Right ventricle myocardium inferior (tissue), 1 donor: ENCODE measurements around the gene LVRN. TPM values are rescaled to one million over a fixed set of nuclear protein-coding genes. Genes with fewer than 3 reads are reported as not detected.
A peak's percentile ranks its signal among the peaks of the same experiment; 100 is the strongest.
"Not testable (repeated sequence)": the region's sequence is repeated elsewhere in the genome, so short reads cannot be mapped to it uniquely, and the experiment has no call there.

Experiments
- ATAC-seq: fragments of 200-7000 bp; cut with Tn5 transposase; one replicate; pipeline ENCODE4 v1.9.1; 2020; ENCODE audit warnings: mild to moderate bottlenecking, moderate library complexity
- DNase-seq: peaks from one replicate; pipeline ENCODE4 v3.0.0; 2021; ENCODE audit errors: missing footprints
- intact Hi-C: fragments of 100-400 bp; cut with DNase I; formaldehyde crosslinking; loops from one replicate; pipeline ENCODE4 v1.11.0; 2022
- long read RNA-seq: library from polyadenylated mRNA; unstranded; transcript quantifications from one replicate; pipeline ENCODE4 v2.0.0, GENCODE V29; 2021
- total RNA-seq: library from RNA; stranded (reverse); fragmentation: NEBNext Ultra II Directional; extraction: Animal tissue kit (Norgen Biotek cat#: 25700); gene quantifications from one replicate; pipeline ENCODE4 v1.2.1, GENCODE V29; 2021
- donor health status: DM: no; HTN: yes; CAD: no; lungs with severe emphysema.

Gene LVRN
- total RNA-seq, result 1.3 TPM
- long read RNA-seq, result 0 reads

GRCh38 chr5:115962239-115962564 lies at the start of gene LVRN:
Gene LVRN, plus strand, starts transcription at chr5:115962475. Its CDS starts 143 bp downstream, at chr5:115962618.
- ATAC-seq, result peak; percentile 2
- intact Hi-C loops, result no loop called here
- DNase-seq, result no peak

GRCh38 chr5:115913623-115914400 lies 48.5 kb upstream of the LVRN start:
- not testable (repeated sequence) for DNase-seq, ATAC-seq

GRCh38 chr5:115920171-115920725 lies 42.0 kb upstream of the LVRN start:
- no peak for ATAC-seq
- intact Hi-C loops, result no loop called here
- DNase-seq, result no peak

More at GRCh38 chr5:115913623-115914400, 48.5 kb upstream of the LVRN start:
- intact Hi-C loops, result not testable (repeated sequence)

- DNase-seq, ATAC-seq, intact Hi-C loops: not testable (repeated sequence)
These were observed 33.5 kb upstream of the LVRN start for GRCh38 chr5:115928578-115929407.

- DNase-seq, ATAC-seq, intact Hi-C loops: not testable (repeated sequence)
These were observed 32.1 kb upstream of the LVRN start for GRCh38 chr5:115930171-115930570.

- ATAC-seq (no peak), DNase-seq (no peak)
- intact Hi-C loops, result no loop called here
These were observed 31.5 kb upstream of the LVRN start for GRCh38 chr5:115930630-115931337.

- no peak for DNase-seq
- no peak for ATAC-seq
- intact Hi-C loops, result no loop called here
These were observed 29.3 kb upstream of the LVRN start for GRCh38 chr5:115932991-115933390.

- no peak for ATAC-seq
- intact Hi-C loops, result no loop called here
- DNase-seq, result no peak
These were observed 27.8 kb upstream of the LVRN start for GRCh38 chr5:115934388-115934974.

- DNase-seq (no peak), ATAC-seq (no peak)
- intact Hi-C loops, result no loop called here
These were observed 26.2 kb upstream of the LVRN start for GRCh38 chr5:115936031-115936430.

- ATAC-seq (no peak), DNase-seq (no peak)
- intact Hi-C loops, result no loop called here
These were observed 23.2 kb upstream of the LVRN start for GRCh38 chr5:115939059-115939458.

- intact Hi-C loops, result no loop called here
- no peak for DNase-seq
- peak; percentile 94 for ATAC-seq
These were observed 22.0 kb upstream of the LVRN start for GRCh38 chr5:115940080-115940810.

- DNase-seq, result no peak
- intact Hi-C loops, result no loop called here
- ATAC-seq, result no peak
These were observed 21.1 kb upstream of the LVRN start for GRCh38 chr5:115941051-115941675.

- intact Hi-C loops, result no loop called here
- DNase-seq, result no peak
- no peak for ATAC-seq
These were observed 17.8 kb upstream of the LVRN start for GRCh38 chr5:115944501-115944900.

GRCh38 chr5:115946655-115947054 lies 15.6 kb upstream of the LVRN start:
- DNase-seq, result no peak
- no peak for ATAC-seq
- intact Hi-C loops, result no loop called here

- intact Hi-C loops, result no loop called here
- DNase-seq, result no peak
- no peak for ATAC-seq
These were observed 15.0 kb upstream of the LVRN start for GRCh38 chr5:115947260-115947659.

GRCh38 chr5:115948091-115948534 lies 14.2 kb upstream of the LVRN start:
- intact Hi-C loops, result no loop called here
- ATAC-seq (peak; percentile 86), DNase-seq (no peak)

- intact Hi-C loops, result no loop called here
- ATAC-seq (no peak), DNase-seq (no peak)
These were observed 13.2 kb upstream of the LVRN start for GRCh38 chr5:115949096-115949495.

- no peak for ATAC-seq
- DNase-seq, result no peak
- intact Hi-C loops, result no loop called here
These were observed 9.7 kb upstream of the LVRN start for GRCh38 chr5:115952588-115952987.
